ENCODE measurements around the gene MRPS31.

DNA sequence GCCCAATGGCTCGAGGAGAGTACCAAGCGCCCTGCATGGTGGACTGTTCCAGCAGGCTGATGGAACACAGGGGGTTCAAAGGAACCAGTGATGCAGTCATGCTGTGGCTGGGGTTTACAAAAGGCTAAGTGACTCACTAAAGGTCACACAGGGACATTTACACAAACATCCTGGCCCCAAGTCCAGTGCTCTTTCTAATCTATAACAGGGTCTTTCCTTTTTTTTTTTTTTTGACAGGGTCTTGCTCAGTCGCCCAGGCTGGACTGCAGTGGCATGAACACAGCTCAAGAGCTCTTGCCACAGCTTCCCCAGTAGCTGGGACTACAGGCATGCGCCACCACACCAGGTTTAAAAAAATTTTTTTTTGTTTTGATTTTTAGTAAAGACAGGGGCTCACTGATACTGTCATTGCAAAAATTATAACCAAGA lies 15.6 kb upstream of the MRPS31 start:
- TF ChIP-seq, protein P1, sequence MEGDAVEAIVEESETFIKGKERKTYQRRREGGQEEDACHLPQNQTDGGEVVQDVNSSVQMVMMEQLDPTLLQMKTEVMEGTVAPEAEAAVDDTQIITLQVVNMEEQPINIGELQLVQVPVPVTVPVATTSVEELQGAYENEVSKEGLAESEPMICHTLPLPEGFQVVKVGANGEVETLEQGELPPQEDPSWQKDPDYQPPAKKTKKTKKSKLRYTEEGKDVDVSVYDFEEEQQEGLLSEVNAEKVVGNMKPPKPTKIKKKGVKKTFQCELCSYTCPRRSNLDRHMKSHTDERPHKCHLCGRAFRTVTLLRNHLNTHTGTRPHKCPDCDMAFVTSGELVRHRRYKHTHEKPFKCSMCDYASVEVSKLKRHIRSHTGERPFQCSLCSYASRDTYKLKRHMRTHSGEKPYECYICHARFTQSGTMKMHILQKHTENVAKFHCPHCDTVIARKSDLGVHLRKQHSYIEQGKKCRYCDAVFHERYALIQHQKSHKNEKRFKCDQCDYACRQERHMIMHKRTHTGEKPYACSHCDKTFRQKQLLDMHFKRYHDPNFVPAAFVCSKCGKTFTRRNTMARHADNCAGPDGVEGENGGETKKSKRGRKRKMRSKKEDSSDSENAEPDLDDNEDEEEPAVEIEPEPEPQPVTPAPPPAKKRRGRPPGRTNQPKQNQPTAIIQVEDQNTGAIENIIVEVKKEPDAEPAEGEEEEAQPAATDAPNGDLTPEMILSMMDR (IDR thresholded peaks at IDR 0.05): no peak
- TF ChIP-seq POLR2A (IDR thresholded peaks at IDR 0.05): no peak

Data from adrenal gland (tissue), 5 donors.